DMS53 (cell line): ENCODE measurements around the gene SIT1.
"Not testable (repeated sequence)": the region's sequence is repeated elsewhere in the genome, so short reads cannot be mapped to it uniquely, and the experiment has no call there.

Source experiments
- DNase-seq: peaks from one replicate; lab custom pipeline; 2025; lab: John Stamatoyannopoulos, UW

SIT1 gene

DNA sequence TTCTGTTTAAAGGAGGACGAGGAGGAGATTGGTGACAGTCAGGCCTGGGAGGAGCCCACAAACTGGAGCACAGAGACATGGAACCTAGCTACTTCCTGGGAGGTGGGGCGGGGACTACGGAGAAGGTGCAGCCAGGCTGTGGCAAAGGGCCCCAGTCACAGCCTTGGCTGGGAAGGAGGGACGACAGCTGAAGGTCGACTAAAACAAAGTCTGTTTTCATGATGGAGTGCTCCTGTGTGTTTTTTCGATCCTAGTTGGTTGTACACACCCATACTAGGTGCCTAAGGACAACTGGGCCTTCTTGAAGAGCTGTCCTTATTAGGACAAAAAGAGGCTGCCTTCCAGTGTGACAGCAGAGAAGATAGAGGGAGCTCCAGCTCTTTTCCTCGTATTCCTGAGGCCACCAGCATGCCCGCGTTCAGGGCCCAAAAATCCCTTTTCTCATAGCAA is 10.3 kb upstream of the SIT1 start:
- DNase-seq, result peak; percentile 53

DNA sequence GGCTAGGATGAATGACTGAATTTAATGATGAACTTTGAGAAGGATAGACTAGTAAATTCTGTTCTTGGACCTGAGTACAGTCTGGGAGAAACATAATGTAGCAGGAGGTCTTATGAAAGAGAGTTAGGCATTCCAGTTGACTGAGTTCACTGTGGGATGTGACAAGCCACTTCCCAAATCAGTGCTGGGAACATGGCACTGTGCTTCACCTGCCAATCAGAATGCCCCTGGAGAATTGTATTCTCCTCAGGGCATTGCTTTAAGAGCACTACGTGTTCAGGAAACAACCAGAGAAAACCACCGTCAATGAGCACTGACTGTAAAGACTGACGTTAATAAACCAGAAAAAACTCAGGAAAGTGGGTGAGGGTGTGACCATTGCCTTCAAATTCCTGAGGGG is 8.6 kb upstream of the SIT1 start:
- DNase-seq, result peak; percentile 6

DNA sequence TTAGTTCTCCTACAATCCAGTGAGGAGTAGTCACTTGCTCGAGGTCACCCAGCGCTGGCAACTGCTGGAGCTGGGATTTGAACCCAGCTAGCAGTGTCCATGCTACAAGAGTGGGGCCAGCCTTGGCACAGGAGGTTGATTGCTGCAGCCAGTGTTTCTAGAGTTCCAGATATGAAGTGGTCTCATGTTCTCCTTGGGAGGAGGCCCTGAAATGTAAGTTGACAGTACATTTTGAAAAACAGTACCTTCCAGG is 8.2 kb upstream of the SIT1 start:
- peak; percentile 68 for DNase-seq

DNA sequence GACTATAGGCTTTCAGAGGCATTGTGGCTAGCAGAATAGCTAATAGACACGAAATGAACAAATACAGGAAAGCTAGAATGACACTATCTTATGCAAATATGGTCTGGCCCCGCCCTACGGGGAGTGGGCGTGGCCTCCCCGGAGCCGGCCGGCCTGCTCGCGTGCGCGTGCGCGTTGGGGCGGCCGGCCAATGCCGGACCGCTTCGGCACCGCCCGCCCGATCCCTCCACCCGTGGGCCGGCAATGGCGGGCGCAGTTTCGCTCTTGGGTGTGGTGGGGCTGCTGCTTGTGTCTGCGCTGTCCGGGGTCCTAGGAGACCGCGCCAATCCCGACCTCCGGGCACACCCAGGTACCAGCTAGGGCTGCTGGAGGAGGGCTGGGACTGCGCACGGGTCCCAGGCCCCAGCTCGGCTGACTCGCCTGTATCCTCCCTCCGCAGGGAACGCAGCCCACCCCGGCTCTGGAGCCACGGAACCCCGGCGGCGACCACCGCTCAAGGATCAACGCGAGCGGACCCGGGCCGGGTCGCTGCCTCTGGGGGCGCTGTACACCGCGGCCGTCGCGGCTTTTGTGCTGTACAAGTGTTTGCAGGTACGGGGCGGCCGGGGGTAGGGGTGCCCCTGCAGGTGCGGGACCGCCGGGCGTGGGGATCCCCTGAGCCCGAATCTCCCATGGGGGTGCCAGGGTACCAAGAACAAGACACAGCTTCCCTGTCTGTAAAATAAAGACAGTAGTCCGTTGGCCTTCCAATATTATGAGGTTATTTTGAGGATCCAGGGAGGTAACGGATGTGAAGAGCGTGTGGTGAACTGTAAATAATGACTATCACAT is 7.6 kb upstream of the SIT1 start, which contains the start of gene CCDC107:
Gene CCDC107 (plus strand): TSS at position 156 of the 831 bp plus-strand sequence. CDS start 88 bp downstream, at position 244.
- peak; percentile 83 for DNase-seq

DNA sequence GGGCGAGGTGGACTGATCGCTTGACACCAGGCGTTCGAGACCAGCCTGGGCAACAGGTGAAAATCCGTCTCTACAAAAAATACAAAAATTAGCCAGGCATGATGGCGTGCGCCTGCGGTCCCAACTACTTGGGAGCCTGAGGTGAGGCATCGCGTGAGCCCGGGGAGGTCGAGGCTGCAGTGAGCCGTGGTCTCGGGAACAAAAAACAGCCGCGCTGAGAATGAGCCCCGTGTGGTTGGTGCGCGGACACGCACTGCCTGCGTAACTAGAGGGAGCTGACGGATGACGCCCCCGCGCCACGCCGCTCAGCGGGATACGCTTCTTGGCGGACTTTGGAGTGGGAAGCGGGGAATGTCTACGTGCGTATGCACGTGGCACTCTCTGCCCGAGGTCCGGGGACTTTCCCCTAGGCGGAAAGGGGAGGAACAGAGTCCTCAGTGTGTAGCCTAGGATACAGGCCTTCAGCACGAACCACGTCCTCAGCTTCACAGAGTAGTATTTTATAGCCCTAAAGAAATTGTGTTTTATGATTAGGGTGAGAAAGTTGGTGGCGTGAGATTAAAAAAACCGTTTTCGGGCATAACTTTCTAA is 6.9 kb upstream of the SIT1 start, which contains the start of gene RMRP:
Gene RMRP (minus strand): TSS at position 474 of the 591 bp plus-strand sequence.
- DNase-seq, result peak; percentile 99

DNA sequence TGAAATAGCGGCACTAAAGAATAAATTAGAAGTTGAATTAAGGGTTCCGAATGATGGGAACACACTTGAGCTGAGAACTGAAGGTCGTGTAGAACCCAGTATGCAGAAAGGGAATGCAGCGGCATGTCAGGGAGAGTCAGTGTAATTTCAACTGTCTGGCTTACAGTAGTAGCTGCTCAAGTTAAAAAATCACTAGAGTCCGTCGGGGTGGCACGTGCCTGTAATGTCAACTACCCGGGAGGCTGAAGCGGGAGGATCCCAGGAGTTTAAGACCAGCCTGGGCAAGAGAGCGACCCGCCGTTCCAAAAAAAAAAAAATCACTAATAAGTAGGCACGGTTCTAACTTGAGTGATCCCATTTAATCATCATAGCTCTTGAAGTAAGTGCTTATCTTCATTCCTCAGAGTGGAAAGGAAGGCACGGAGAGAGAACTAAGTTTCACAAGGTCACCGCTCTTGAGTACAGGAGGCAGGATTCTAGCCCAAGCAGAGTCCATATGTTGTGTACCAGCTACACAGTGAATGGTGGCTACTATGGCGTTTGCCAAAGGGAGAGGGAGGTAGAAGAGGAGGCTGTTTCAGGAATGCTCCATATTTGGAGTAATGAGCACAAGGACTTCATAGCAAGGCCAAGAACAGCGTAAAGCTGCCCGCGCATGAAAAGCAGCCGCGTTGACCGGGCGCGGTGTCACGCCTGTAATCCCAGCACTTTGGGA is 6.3 kb upstream of the SIT1 start:
- peak; percentile 86 for DNase-seq

DNA sequence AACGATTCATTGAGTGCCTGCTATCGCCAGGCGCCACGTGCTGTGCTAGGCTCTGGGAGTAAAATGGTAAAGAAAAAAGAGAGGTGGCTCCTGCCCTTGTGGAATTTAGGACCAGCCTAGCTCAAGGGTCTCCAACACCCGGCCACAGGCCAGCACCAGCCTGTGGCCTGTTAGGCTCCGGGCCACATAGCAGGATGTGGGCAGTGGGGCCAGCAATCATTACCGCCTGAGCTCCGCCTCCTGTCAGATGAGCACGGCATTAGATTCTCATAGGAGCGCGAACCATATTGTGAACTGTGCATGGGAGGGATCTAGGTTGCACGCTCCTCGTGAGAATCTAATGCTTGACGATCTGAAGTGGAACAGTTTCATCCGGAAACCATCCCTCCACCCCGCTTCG is 5.6 kb upstream of the SIT1 start:
- DNase-seq, result peak; percentile 44

DNA sequence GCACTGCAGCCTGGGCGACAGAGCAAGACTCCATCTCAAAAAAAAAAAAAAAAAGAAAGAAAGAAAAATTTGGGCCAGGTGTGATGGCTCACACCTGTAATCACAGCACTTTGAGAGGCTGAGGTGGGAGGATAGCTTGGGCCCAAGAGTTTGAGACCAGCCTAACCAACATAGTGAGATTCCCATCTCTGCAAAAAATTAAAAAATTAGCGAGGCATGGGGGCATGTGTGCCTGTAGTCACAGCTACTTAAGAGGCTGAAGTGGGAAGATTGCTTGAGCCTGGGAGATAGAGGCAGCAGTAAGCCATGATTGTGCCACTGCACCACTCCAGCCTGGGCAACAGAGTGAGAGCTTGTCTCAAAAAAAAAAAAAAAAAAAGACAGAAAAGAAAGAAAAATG is 2.9 kb upstream of the SIT1 start:
- DNase-seq, result no peak

DNA sequence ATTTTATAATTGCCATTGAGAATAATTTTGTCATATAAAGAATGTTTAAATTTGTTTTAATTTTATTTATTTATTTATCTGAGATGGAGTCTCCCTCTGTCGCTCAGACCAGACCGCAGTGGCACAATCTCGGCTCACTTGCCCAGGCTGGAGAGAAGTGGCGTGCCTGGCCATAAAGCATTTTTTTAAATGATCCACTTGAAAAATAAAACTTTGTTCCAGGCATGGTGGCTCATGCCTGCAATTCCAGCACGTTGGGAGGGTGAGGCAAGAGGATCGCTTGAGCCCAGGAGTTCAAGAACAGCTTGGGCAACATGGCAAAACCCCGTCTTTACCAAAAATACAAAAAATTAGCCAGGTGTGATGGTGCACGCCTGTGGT is 2.1 kb upstream of the SIT1 start:
- DNase-seq, result peak; percentile 56

DNA sequence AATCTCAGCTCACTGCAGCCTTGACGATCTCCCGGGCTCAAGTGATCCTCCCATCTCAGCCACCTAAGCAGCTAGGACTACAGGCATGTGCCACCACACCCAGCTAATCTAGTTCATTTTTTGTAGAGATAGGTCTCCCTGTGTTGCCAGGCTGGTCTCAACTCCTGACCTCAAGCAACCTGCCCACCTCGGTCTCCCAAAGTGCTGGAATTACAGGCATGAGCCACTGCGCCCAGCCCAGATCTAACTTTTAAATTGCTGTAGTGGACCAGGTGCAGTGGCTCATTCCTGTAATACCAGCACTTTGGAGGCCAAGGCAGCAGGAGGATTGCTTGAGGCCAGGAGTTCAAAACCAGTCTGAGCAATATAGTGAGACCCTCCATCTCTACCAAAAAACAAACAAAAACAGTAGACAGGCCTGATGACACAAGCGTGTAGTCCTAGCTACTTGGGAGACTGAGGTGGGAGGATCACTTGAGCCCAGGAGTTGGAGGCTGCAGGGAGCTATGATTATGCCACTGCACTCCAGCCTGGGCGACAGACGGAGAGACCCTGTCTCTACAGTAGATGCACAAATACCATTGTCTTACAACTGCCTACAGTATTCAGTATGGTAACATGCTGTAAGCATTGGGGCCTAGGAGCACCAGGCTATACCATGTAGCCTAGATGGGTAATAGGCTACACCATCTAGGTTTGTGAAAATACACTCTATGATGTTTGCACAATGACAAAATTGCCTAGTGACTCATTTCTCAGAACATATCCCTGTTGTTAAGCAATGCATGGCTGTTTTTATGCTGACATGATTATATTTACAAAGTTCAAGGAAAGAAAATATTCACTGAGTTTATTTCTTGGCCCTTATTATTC is 1.5 kb upstream of the SIT1 start:
- peak; percentile 84 for DNase-seq

DNA sequence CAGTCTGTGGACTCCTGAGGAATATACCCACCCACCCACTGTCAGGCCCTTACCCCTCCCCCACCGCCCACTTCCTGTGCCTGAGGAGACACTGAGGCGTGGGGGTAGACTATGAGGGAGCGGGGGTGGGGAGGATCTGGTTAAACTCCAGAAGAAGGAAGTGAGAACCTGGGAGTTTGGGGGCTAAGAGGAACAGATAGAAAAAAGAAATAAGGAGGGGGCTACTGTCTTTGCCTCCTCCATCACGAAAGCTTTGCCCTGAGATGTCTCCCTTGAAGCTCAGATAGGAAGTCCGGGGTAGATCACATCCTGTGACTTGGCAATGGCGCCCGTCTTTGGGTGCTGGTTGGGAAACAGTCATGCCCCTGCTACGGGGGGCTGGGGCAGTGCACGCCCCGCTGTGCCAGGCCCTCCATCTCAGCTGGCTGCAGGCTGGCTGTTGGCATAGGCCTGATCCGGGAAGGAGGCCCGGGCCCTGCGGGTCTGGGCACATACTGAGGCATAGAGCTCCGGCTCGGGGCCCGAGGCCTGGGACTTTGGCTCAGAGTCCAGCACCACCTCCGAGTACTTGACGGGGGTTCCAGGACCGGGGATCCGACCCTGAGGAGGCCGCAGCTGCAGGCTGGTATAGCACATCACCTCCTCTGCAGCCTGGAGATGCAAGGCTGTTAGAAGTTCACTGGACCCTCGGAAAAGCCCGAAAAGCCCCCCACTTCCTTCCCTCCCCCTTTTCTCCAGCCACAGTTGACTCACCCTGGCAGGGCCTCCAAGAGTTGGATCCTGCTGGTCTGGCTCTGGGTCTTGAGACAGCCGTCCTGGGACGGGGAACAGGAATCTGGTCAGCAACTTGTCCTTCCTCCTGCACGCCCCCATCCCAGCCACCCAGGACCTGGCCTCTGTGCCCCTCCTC is 1.0 kb downstream of the SIT1 start:
- no peak for DNase-seq

DNA sequence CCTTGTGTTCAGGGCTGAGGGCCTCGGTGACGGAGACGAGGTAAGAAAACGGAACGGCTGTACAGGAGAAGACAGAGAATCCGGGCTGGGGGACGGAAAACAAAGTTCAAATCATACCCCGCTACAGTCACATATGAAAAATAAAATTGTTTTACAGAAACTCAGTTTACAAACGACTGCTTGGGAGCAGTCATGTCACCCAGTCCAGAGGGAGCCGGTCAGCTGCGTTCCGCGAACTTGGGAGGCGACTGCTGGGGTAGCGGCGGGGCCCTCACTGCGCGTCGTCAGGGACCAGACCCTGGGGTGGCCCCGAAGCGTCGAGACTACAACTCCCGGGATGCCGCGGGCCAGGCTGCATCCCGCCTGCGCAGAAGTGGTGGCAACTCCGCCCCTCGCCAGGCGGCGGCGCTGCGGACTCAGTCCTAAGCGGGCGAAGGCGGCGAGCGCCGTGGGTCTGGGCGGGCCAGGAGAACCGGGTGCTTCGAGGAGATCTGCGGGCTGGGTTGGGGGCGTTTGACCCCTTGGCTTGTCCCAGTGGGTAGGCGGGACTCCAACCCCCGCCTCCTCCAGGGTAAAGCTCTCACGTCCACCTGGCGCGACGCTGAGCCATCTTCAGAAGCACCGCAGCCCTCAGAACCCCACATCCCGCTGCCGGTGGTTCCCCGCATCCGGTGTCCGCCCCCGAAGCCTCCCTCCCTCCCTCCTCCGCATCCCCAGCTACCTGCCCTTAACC is 4.0 kb downstream of the SIT1 start:
- peak; percentile 91 for DNase-seq

DNA sequence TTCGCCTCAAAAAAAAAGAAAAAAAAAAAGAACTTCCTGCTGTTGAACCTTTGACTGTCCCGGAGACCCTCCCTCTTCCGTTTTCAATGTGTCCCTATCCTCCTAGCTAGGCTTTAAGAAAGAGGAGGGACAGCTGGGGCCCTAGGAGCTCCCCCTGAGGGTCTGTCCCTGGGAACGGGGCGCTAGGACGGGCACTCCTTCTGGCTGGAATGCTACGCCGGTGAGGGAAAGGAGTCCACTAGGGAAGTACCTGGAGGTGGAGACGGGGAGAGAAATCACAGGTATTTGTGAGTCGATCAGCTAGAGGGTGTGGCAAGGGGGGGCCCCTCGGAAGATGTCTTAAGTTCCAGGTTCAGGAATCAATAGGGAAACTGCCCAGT is 4.6 kb downstream of the SIT1 start:
- peak; percentile 75 for DNase-seq

DNA sequence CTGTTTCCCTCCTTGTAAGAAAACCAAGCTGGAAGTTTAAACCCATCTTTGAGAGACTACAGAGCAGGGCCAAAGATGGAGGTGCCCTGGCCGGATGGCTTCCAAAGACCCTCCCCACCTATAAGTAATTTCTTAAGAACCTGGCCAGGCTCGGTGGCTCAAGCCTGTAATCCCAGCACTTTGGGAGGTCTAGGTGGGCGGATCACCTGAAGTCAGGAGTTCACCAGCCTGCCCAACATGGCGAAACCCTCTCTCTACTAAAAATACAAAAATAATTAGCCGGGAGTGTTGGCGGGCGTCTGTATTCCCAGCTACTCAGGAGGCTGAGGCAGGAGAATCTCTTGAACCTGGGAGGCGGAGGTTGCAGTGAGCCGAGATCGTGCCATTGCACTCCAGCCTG is 5.0 kb downstream of the SIT1 start:
- DNase-seq, result not testable (repeated sequence)

DNA sequence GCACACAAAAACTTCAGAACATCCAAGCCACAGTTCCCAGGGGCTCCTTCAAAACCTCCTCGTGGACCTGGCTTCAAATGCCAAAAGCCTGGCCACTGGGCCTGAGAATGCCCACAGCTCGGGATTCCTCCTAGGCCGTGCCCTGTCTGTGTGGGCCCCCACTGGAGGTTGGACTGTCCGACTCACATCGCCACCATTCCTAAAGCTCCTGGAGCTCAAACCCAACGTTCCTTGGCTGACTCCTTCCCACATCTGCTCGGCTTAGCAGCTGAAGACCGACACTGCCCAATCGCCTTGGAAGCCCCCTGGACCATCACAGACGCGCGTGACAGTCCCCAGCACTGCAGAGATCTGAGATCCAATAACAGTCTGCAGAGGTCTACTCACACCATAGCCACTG is 7.7 kb downstream of the SIT1 start:
- DNase-seq, result no peak

DNA sequence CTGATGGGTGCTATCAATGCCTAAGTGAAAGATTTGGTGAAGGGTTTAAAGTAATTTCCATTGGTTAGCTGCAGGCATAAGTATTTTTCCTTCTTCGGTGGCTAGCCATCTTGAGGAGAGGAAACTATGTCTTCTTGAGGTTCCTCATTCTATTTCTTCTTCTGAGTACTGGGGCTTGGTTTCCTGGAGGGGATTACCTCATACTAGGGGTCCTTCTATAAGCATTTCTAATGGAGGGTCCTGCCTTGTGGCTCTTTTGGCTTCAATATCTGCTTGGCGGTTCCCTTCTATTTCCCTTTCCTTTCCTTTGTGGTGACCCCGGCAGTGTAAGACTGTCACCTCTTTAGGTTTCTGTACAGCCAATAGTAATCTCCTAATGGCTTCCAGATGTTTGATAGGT is 9.3 kb downstream of the SIT1 start:
- DNase-seq, result not testable (repeated sequence)

DNA sequence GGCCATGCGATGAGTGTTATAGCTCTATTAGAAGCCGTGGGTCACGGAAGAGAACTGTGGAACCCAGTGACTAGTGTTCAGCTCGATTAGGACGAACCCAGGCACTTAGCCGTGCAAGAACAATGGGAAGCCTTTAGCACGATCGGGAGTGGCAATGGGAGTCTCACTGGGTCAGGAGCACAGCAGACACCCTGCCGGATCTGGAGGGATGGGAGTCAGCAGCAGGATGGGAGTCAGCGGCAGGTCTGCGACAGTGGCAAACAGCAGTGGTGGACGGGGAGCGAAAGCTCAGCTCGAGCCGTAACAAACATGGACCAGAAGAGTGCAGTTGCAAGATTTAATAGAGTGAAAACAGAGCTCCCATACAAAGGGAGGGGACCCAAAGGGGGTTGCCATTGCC is 10.3 kb downstream of the SIT1 start:
- not testable (repeated sequence) for DNase-seq

DNA sequence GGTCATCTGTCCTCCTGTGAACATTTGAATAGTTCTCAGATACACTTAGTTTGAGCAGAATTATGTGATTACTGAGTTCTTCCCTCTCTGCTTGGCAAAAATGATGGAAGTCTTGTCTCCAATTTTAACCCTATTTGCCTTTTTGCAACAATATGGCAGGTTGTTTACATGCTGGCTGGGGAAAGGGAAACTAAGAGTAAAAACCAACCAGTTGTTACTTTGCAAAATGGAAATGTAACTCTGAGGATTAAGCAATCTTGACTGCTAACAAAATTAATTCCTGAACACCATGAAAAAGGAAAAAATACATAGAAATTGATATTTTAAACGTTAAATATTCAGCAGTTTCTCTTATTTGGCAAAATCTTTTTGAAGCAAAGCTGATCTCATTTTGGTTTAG is 11.1 kb downstream of the SIT1 start:
- DNase-seq, result no peak

DNA sequence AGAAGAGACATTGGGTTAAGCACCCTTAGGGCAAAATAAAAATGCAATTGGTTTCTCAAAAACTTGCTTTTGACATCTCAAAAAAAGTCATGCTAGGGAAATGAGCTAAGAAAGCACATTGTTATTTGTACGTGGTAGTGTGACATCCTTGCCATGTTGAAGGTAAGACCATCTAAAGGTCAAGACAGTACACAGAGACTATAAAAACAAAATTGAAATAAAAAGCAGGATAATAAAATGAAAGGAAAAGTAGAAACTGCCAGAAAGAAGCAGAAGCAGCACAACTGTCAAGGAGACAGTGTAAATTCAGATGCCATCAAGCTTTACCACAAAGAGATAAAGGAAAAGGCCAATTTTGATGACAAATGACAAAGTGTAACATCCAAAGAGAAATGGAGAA is 11.5 kb downstream of the SIT1 start:
- DNase-seq, result not testable (repeated sequence)

DNA sequence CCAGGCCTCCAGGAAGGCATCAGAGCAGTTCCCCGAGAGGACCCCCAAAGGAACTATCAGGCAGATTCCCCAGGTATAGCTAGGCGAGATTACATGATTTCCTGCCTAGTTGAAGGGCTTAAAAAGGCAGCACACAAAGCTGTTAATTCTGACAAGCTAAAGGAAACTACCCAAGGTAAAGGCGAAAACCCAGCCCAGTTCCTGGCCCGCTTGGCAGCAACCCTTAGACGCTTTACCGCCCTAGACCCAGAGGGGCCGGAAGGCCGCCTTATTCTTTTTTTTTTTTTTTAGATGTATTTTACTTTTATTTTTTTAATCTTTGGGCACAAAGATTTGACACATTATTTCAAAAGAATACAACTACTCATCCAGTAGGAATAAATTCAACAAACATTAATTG is 12.0 kb downstream of the SIT1 start:
- DNase-seq, result not testable (repeated sequence)
